ENCODE measurements around the gene RIMS4.

Gene RIMS4

GRCh38 chr20:44731657-44732056 is 78.7 kb downstream of the RIMS4 start:
- Histone ChIP-seq H3K4me2 (ENCODE audit: low read length) (no peak overlapping the region), H3K27me3 (ENCODE audit: control insufficient read depth, low read length) (no peaks in the 10 kb centered on the region)
- no peak for TF ChIP-seq EZH2phosphoT487 (IDR thresholded peaks at IDR 0.05; ENCODE audit: borderline replicate concordance, low read length)
- no peak for TF ChIP-seq CTCF (IDR thresholded peaks at IDR 0.05; ENCODE audit: low read depth, low read length, poor library complexity, severe bottlenecking)

GRCh38 chr20:44730441-44730840 is 79.9 kb downstream of the RIMS4 start:
- H3K27me3 ChIP-seq (ENCODE audit: control insufficient read depth, low read length), result no peaks in the 10 kb centered on the region
- no peaks in the 10 kb centered on the region for H3K9me2 ChIP-seq (replicated peaks; ENCODE audit: control insufficient read depth, low read length)
- no peaks in the 10 kb centered on the region for H3K4me1 ChIP-seq (ENCODE audit: control insufficient read depth, low read length)
- H3F3A ChIP-seq (ENCODE audit: control insufficient read depth, insufficient read depth), result no peaks in the 10 kb centered on the region
- H3K4me2 ChIP-seq (ENCODE audit: low read length), result no peak overlapping the region
- no peaks in the 10 kb centered on the region for H3K79me2 ChIP-seq (ENCODE audit: control insufficient read depth, low read length)
- H3K9me3 ChIP-seq (ENCODE audit: control insufficient read depth, insufficient read depth, low read length), result no peaks in the 10 kb centered on the region
- H3K27ac ChIP-seq (ENCODE audit: low read depth, low read length), result no peak overlapping the region
- no peak for TF ChIP-seq CTCF (IDR thresholded peaks at IDR 0.05; ENCODE audit: low read depth, low read length, poor library complexity, severe bottlenecking)
- TF ChIP-seq EZH2phosphoT487 (IDR thresholded peaks at IDR 0.05; ENCODE audit: borderline replicate concordance, low read length), result no peak
- H4K20me1 ChIP-seq (ENCODE audit: control insufficient read depth, insufficient read depth, low read depth, low read length), result no peaks in the 10 kb centered on the region
- H3K4me3 ChIP-seq (ENCODE audit: low read length), result no peak overlapping the region
- no peaks in the 10 kb centered on the region for H3K36me3 ChIP-seq (ENCODE audit: control insufficient read depth, low read length)

More at GRCh38 chr20:44731657-44732056, 78.7 kb downstream of the RIMS4 start:
- Histone ChIP-seq H3K4me1 (ENCODE audit: control insufficient read depth, low read length) (peaks cover 9% of the 10 kb centered on the region), H3K4me3 (ENCODE audit: low read length) (no peak overlapping the region), H3F3A (ENCODE audit: control insufficient read depth, insufficient read depth) (no peaks in the 10 kb centered on the region), H3K79me2 (ENCODE audit: control insufficient read depth, low read length) (no peaks in the 10 kb centered on the region), H3K27ac (ENCODE audit: low read depth, low read length) (no peak overlapping the region), H3K9me3 (ENCODE audit: control insufficient read depth, insufficient read depth, low read length) (peaks cover 4% of the 10 kb centered on the region; the same call in 1 of the 2 replicates), H4K20me1 (ENCODE audit: control insufficient read depth, insufficient read depth, low read depth, low read length) (no peaks in the 10 kb centered on the region), H3K36me3 (ENCODE audit: control insufficient read depth, low read length) (peaks cover 3% of the 10 kb centered on the region), H3K9me2 (replicated peaks; ENCODE audit: control insufficient read depth, low read length) (no peaks in the 10 kb centered on the region)

GRCh38 chr20:44728801-44729443 is 81.4 kb downstream of the RIMS4 start:
- Histone ChIP-seq H3K4me1 (ENCODE audit: control insufficient read depth, low read length) (no peaks in the 10 kb centered on the region), H4K20me1 (ENCODE audit: control insufficient read depth, insufficient read depth, low read depth, low read length) (no peaks in the 10 kb centered on the region), H3K9me3 (ENCODE audit: control insufficient read depth, insufficient read depth, low read length) (no peaks in the 10 kb centered on the region), H3K36me3 (ENCODE audit: control insufficient read depth, low read length) (no peaks in the 10 kb centered on the region), H3K27ac (ENCODE audit: low read depth, low read length) (no peak overlapping the region), H3F3A (ENCODE audit: control insufficient read depth, insufficient read depth) (no peaks in the 10 kb centered on the region), H3K27me3 (ENCODE audit: control insufficient read depth, low read length) (no peaks in the 10 kb centered on the region), H3K4me3 (ENCODE audit: low read length) (no peak overlapping the region), H3K79me2 (ENCODE audit: control insufficient read depth, low read length) (no peaks in the 10 kb centered on the region), H3K9me2 (replicated peaks; ENCODE audit: control insufficient read depth, low read length) (no peaks in the 10 kb centered on the region), H3K4me2 (ENCODE audit: low read length) (no peak overlapping the region)
- TF ChIP-seq CTCF (IDR thresholded peaks at IDR 0.05; ENCODE audit: low read depth, low read length, poor library complexity, severe bottlenecking), result no peak
- TF ChIP-seq EZH2phosphoT487 (IDR thresholded peaks at IDR 0.05; ENCODE audit: borderline replicate concordance, low read length), result no peak

Data from DOHH2 (cell line).